Testis (tissue), 2 donors: ENCODE measurements around the gene CDC123.

Experiments used
- CTCF ChIP-seq, 3 experiments: fragments of 450-650 bp in 2 of 3; fragments of 200-600 bp in 1 of 3; sonication (generic) in 1 of 3; IDR thresholded peaks; one replicate each; pipeline ENCODE4 v1.5.1; 2016 to 2019; ENCODE audit warnings: antibody characterized with exemption in 3 of 3, mild to moderate bottlenecking in 2 of 3, moderate library complexity in 1 of 3
- POLR2A ChIP-seq: fragments of 450-650 bp; IDR thresholded peaks from one replicate; pipeline ENCODE4 v1.6.1; 2017; ENCODE audit warnings: antibody characterized with exemption, mild to moderate bottlenecking, moderate library complexity

GRCh38 chr10:12165036-12165435, 31.0 kb upstream of the CDC123 start:
- no peak for TF ChIP-seq POLR2A
- TF ChIP-seq CTCF (IDR thresholded peaks at IDR 0.05), result no peak
